Sigmoid colon (tissue), 7 donors: ENCODE measurements around the gene ALDH1A1. TPM values are rescaled to one million over a fixed set of nuclear protein-coding genes. Genes with fewer than 3 reads are reported as not detected.

Experiments
- DNase-seq: peaks from one replicate; pipeline ENCODE4 v3.0.0-alpha.2; 2019
- H3K27ac ChIP-seq, 4 donors: fragments of 200-600 bp; sonication (generic); one replicate each; pipeline ENCODE4 v1.5.1; 2016 to 2019; ENCODE audit warnings: mild to moderate bottlenecking in 1 of 4
- H3K27me3 ChIP-seq, 3 donors: fragments of 200-600 bp; sonication (generic); one replicate each; pipeline ENCODE4 v1.5.1; 2019; ENCODE audit warnings: mild to moderate bottlenecking in 1 of 3
- H3K36me3 ChIP-seq, 4 donors: fragments of 200-600 bp; sonication (generic); one replicate each; pipeline ENCODE4 v1.5.1; 2016 to 2019
- H3K4me1 ChIP-seq, 4 donors: fragments of 200-600 bp; sonication (generic); one replicate each; pipeline ENCODE4 v1.5.1; 2017 to 2019
- H3K4me3 ChIP-seq, 4 donors: fragments of 200-600 bp; sonication (generic); one replicate each; pipeline ENCODE4 v1.5.1; 2017 to 2019; ENCODE audit warnings: mild to moderate bottlenecking in 2 of 4, moderate library complexity in 1 of 4
- H3K9me3 ChIP-seq, 4 donors: fragments of 200-600 bp in 3 of 4; sonication (generic) in 3 of 4; one replicate each; pipeline versions ENCODE4 v1.5.1 to v1.6.1; 2013 to 2019
- EP300 ChIP-seq, 4 donors: sonication (generic); formaldehyde crosslinking; IDR thresholded peaks; one replicate each; pipeline ENCODE4 v1.6.1; 2017; ENCODE audit warnings: antibody characterized with exemption in 4 of 4
- POLR2A ChIP-seq, 2 donors: fragments of 450-650 bp; IDR thresholded peaks; one replicate each; pipeline ENCODE4 v1.6.1; 2016; ENCODE audit warnings: antibody characterized with exemption in 2 of 2, mild to moderate bottlenecking in 2 of 2, moderate library complexity in 2 of 2
- POLR2AphosphoS5 ChIP-seq, 4 donors: sonication (generic); formaldehyde crosslinking; IDR thresholded peaks; one replicate each; pipeline ENCODE4 v1.6.1; 2017; ENCODE audit warnings: antibody characterized with exemption in 4 of 4
- WGBS, 2 donors: extraction: QIAGEN DNeasy Blood & Tissue Kit; methylation state at CpG; one replicate each; pipeline ENCODE4 v1.1.7; 2013; 5-methylcytosine and 5-hydroxymethylcytosine counted together
- intact Hi-C: fragments of 100-400 bp; cut with DNase I; formaldehyde crosslinking; loops from one replicate; pipeline ENCODE4 v1.15.1; 2023
- polyA plus RNA-seq, 3 donors: library from polyadenylated mRNA; stranded (reverse); fragments of 200-250 nt; gene quantifications; one replicate each; pipeline ENCODE4 v1.2.3, GENCODE V29; 2013
- total RNA-seq, 4 donors: library from RNA; depleted of rRNA; stranded (reverse); fragments of >200 nt; gene quantifications; one replicate each; pipeline ENCODE4 v1.1.0, GENCODE V29; 2016
- TF ChIP-seq, protein P1 (sequence below), 4 experiments: fragments of 450-650 bp in 3 of 4; fragments of 200-600 bp in 1 of 4; IDR thresholded peaks; one replicate each; pipeline ENCODE4 v1.5.1; 2016 to 2019; ENCODE audit warnings: antibody characterized with exemption in 4 of 4, mild to moderate bottlenecking in 3 of 4, moderate library complexity in 2 of 4
- donor health status: healthy with polysubstance abuse.
- donor health status: Bipolar disorder and iron deficiency.
- donor health status: healthy.

The ALDH1A1 gene
- total and polyA plus RNA-seq, 7 donors = 52.6 to 353 (median 241) TPM

DNA sequence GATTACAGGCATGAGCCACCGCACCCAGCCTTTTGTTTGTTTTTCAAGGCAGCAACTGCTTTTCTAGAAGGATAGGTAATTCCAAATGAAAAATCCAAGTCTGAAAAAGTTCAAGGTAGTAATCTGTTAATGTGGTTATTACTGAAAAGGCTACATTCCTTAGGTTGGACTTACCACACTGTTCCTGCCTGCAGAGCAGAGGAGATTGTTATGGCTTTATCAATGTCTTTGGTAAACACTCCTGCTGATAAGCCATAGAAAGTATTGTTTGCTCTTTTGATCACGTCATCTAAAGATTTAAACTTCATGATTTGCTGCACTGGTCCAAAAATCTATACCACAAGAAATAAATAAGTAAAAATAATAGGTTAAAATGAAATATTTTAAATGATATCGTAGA lies 43.4 kb downstream of the ALDH1A1 start:
- intact Hi-C loops = no loop called here
- WGBS, 2 donors = 45 to 84% methylated on average over 3 of the region's 3 CpGs
- Histone ChIP-seq H3K27ac (no peak overlapping the region), H3K36me3 (peaks cover 2 to 82% (median 16%) of the 10 kb centered on the region in 4 donors), H3K9me3 (no peaks in the 10 kb centered on the region), H3K4me1 (peaks cover 0 to 43% (median 19%) of the 10 kb centered on the region in 4 donors), H3K4me3 (no peak overlapping the region), H3K27me3 (no peaks in the 10 kb centered on the region)
- TF ChIP-seq POLR2A (IDR thresholded peaks at IDR 0.05) (no peak), POLR2AphosphoS5 (IDR thresholded peaks at IDR 0.05) (no peak), EP300 (IDR thresholded peaks at IDR 0.05) (no peak)
- TF ChIP-seq, protein P1, sequence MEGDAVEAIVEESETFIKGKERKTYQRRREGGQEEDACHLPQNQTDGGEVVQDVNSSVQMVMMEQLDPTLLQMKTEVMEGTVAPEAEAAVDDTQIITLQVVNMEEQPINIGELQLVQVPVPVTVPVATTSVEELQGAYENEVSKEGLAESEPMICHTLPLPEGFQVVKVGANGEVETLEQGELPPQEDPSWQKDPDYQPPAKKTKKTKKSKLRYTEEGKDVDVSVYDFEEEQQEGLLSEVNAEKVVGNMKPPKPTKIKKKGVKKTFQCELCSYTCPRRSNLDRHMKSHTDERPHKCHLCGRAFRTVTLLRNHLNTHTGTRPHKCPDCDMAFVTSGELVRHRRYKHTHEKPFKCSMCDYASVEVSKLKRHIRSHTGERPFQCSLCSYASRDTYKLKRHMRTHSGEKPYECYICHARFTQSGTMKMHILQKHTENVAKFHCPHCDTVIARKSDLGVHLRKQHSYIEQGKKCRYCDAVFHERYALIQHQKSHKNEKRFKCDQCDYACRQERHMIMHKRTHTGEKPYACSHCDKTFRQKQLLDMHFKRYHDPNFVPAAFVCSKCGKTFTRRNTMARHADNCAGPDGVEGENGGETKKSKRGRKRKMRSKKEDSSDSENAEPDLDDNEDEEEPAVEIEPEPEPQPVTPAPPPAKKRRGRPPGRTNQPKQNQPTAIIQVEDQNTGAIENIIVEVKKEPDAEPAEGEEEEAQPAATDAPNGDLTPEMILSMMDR (IDR thresholded peaks at IDR 0.05) = no peak
- DNase-seq = no peak

DNA sequence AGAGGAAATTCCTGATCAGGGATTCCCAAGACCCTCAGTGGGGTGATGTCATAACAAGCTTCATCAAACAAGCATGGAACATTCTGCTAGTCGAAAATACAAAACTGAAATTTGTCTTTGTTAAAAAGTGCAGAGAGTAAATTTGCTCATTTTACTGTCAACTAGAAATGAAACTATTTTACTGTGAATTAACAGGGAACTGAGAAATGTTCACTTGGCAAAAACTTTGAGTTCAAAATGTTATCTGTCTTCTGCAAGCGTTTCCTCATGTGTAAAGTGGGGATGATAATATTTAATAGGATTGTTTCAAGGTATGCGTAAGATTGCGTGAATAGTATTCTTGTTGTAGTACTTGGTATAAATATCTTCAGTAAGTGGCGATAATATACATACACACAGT lies 45.4 kb downstream of the ALDH1A1 start:
- no peak for DNase-seq
- intact Hi-C loops = no loop called here
- 75 to 82% methylated on average over 5 of the region's 5 CpGs for WGBS, 2 donors
- no peaks in the 10 kb centered on the region for H3K9me3 ChIP-seq
- peak overlapping the region in 1 of 4 donors; percentile 10 for H3K27ac ChIP-seq
- H3K36me3 ChIP-seq = peaks cover 0 to 86% (median 18%) of the 10 kb centered on the region in 4 donors
- TF ChIP-seq EP300 (IDR thresholded peaks at IDR 0.05) = no peak
- no peaks in the 10 kb centered on the region for H3K27me3 ChIP-seq
- H3K4me3 ChIP-seq = no peak overlapping the region
- peaks cover 0 to 37% (median 11%) of the 10 kb centered on the region in 4 donors for H3K4me1 ChIP-seq

DNA sequence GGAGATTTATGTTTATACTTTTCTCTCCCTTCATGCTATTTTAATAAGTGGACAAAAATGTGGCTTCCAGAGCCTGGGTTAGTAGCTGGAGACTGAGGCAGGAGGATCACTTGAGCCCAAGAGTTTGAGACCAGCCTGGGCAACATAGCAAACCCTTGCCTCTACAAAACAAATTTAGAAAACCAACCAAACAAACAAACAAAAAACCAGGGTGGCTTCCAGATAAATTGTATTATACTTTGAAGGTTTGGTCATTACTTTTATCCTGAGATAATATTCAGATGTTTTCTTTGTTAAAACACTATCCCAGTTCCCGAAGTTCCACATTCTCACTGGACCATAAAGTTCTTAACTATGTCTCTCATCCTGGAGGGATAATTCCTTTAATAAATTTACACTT lies 46.0 kb downstream of the ALDH1A1 start:
- TF ChIP-seq POLR2AphosphoS5 (IDR thresholded peaks at IDR 0.05) (no peak), POLR2A (IDR thresholded peaks at IDR 0.05) (no peak)
- H3K27me3 ChIP-seq = no peaks in the 10 kb centered on the region
- peaks cover 0 to 87% (median 18%) of the 10 kb centered on the region in 4 donors for H3K36me3 ChIP-seq
- no peaks in the 10 kb centered on the region for H3K9me3 ChIP-seq
- H3K27ac ChIP-seq = peak overlapping the region in 1 of 4 donors; percentile 17
- intact Hi-C loops = no loop called here
- DNase-seq = no peak
- H3K4me3 ChIP-seq = no peak overlapping the region
- peaks cover 0 to 35% (median 11%) of the 10 kb centered on the region in 4 donors for H3K4me1 ChIP-seq
- 17 to 57% methylated on average over 1 of the region's 1 CpG for WGBS, 2 donors

DNA sequence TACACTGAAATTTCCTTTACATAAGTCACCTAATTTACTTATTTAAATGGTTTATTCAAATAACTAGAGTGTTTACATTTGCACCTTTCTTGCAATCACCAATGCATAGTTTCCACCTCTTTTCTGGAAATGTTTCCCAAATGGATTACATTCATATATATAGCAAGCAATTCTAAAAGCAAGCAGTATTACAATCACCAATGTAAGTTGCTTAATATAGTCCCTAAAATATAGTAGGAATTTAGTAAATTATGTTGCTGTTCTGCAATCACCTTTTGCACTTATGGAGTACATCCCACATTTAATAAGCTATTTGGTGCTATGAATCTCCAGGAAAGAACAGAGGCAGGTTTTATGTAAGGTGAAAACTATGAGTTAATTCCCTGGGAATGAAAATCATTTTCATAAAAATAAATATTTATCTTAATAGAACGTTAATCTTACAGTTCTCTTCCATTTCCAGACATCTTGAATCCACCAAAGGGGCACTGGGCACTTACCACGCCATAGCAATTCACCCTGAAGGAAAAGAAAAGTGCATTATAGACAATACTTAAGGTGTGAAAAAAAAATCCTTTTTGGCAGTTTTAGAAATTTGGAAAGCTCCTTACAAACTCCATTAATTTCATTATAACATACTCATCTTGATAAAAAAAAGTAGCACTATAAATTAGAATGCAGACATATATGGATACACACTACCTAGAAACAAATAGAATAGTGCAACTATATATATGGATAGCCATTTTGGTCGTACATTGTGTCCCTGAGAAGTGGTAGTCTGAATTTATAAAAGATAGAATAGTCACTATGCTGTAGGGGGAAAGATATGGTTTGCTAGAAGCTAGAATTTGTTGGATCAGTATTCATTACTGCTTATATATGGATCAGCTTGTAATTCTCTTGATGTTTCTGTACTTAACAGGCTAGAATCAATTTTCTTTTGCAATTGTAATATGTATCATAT lies 47.1 kb downstream of the ALDH1A1 start:
- TF ChIP-seq POLR2A (IDR thresholded peaks at IDR 0.05) (no peak), POLR2AphosphoS5 (IDR thresholded peaks at IDR 0.05) (no peak), EP300 (IDR thresholded peaks at IDR 0.05) (no peak)
- TF ChIP-seq, protein P1 (IDR thresholded peaks at IDR 0.05) = no peak
- Histone ChIP-seq H3K4me3 (no peak overlapping the region), H3K9me3 (no peaks in the 10 kb centered on the region), H3K4me1 (peaks cover 0 to 45% (median 15%) of the 10 kb centered on the region in 4 donors), H3K36me3 (peaks cover 0 to 77% (median 18%) of the 10 kb centered on the region in 4 donors), H3K27me3 (no peaks in the 10 kb centered on the region), H3K27ac (no peak overlapping the region)
- 77 to 88% methylated on average over 3 of the region's 3 CpGs for WGBS, 2 donors
- no peak for DNase-seq
- intact Hi-C loops = no loop called here

DNA sequence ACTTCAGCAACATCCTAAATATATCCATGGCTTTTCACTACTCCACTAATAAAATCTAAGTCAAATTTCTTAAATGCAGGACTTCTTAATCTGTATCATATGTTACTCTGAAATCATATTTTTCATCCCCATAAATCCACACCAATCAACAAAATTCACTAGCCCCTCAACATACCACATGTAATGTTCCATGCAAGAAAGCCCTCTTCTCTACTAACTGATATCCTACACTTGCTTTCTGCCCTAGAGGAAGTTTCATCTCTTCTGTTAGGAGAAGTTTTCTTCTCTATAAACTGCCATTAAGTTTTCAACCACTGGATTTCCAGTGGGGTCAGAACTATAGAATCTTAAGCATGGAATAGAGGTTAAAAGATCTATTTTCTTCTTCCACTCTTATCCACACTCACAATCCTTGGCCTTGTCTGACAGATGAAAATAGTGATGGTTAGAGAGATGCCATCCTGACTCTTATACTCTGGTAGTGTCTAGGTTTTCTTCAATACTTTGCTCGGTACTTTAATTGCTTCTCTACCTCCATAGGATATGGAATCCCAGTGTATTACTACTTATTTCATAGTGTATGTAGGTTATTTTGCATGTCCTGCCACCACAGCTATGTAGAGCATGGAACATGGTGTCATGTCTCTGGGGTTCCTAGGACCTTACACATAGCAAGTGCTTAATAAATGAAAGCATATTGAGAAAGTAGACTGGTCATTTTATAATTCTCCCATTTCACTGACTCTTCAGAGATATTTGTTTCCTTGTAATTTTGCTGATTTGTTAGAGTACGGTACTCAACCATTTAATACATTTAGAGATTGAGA lies 48.4 kb downstream of the ALDH1A1 start:
- no peak overlapping the region for H3K27ac ChIP-seq
- peaks cover 0 to 64% (median 14%) of the 10 kb centered on the region in 4 donors for H3K36me3 ChIP-seq
- no peaks in the 10 kb centered on the region for H3K9me3 ChIP-seq
- DNase-seq = no peak
- intact Hi-C loops = no loop called here
- TF ChIP-seq POLR2A (IDR thresholded peaks at IDR 0.05) (no peak), POLR2AphosphoS5 (IDR thresholded peaks at IDR 0.05) (no peak), EP300 (IDR thresholded peaks at IDR 0.05) (no peak)
- TF ChIP-seq, protein P1 (IDR thresholded peaks at IDR 0.05) = no peak
- H3K4me3 ChIP-seq = no peak overlapping the region
- 88 to 95% methylated on average over 2 of the region's 2 CpGs for WGBS, 2 donors
- H3K27me3 ChIP-seq = no peaks in the 10 kb centered on the region
- H3K4me1 ChIP-seq = peaks cover 0 to 57% (median 22%) of the 10 kb centered on the region in 4 donors
